ENCODE data around the gene CDC42BPG. TPM values are rescaled to one million over a fixed set of nuclear protein-coding genes. Genes with fewer than 3 reads are reported as not detected.

The CDC42BPG gene
- total RNA-seq, 1 donor from 2014 or later, result 13.0 TPM

- H3K4me1 ChIP-seq, result peaks cover 55% of the 10 kb centered on the region
- peak overlapping the region; percentile 99 for H3K27ac ChIP-seq
- peak overlapping the region; percentile 87 to 99 for H3K4me3 ChIP-seq
- H3K27me3 ChIP-seq, result no peaks in the 10 kb centered on the region
- intact Hi-C loops (cut with DNase I), result loop anchor here (5.0 kb wide), 1 partner anchor 35 kb away; the partner anchor contains the start of gene RASGRP2
- peak in 1 of 2 donors; percentile 94 for DNase-seq (ENCODE audit: extremely low spot score in 2 of 2)
- no peak for TF ChIP-seq POLR2A (IDR thresholded peaks at IDR 0.05)
- peak in 1 of 2 donors; percentile 53 for TF ChIP-seq POLR2AphosphoS5 (IDR thresholded peaks at IDR 0.05; ENCODE audit: insufficient read depth in 1 of 2, low read depth in 1 of 2)
- TF ChIP-seq, protein P1, sequence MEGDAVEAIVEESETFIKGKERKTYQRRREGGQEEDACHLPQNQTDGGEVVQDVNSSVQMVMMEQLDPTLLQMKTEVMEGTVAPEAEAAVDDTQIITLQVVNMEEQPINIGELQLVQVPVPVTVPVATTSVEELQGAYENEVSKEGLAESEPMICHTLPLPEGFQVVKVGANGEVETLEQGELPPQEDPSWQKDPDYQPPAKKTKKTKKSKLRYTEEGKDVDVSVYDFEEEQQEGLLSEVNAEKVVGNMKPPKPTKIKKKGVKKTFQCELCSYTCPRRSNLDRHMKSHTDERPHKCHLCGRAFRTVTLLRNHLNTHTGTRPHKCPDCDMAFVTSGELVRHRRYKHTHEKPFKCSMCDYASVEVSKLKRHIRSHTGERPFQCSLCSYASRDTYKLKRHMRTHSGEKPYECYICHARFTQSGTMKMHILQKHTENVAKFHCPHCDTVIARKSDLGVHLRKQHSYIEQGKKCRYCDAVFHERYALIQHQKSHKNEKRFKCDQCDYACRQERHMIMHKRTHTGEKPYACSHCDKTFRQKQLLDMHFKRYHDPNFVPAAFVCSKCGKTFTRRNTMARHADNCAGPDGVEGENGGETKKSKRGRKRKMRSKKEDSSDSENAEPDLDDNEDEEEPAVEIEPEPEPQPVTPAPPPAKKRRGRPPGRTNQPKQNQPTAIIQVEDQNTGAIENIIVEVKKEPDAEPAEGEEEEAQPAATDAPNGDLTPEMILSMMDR (IDR thresholded peaks at IDR 0.05), result no peak
- H3K36me3 ChIP-seq, result peaks cover 0 to 39% of the 10 kb centered on the region in 2 donors
- H3K9me3 ChIP-seq, result no peaks in the 10 kb centered on the region
Observed at GRCh38 chr11:64777449-64778222, 66.8 kb downstream of the CDC42BPG start.

DNA sequence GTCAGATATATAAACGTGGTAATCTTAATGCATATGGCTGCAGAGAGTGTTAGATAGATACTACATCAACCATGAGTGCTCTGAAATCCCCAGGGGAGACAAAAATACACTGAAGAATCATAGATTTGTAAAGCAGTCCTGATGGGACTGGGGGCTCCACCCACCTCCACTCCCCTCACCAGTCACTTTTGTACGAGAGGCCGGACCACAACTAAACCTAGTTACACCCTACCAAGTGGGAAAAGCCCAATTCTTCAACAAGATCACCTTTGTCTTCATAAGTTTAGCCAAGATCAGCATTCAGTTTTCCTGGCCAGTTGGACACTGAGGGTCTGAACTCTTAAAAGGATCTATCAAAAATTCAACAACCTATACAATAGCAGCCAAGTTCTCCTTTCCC is 67.6 kb downstream of the CDC42BPG start:
- Histone ChIP-seq H3K27ac (peak overlapping the region; percentile 78), H3K4me1 (peaks cover 63% of the 10 kb centered on the region), H3K4me3 (peak overlapping the region; percentile 87 to 99), H3K36me3 (peaks cover 0 to 47% of the 10 kb centered on the region in 2 donors), H3K27me3 (no peaks in the 10 kb centered on the region), H3K9me3 (no peaks in the 10 kb centered on the region)
- no peak for DNase-seq (ENCODE audit: extremely low spot score in 2 of 2)
- TF ChIP-seq POLR2AphosphoS5 (IDR thresholded peaks at IDR 0.05; ENCODE audit: insufficient read depth in 1 of 2, low read depth in 1 of 2) (no peak), POLR2A (IDR thresholded peaks at IDR 0.05) (no peak)
- TF ChIP-seq, protein P1 (IDR thresholded peaks at IDR 0.05), result no peak
- intact Hi-C loops (cut with DNase I), result loop anchor here (5.0 kb wide), 1 partner anchor 35 kb away; the partner anchor contains the start of gene RASGRP2

GRCh38 chr11:64776425-64776824 is 68.0 kb downstream of the CDC42BPG start:
- intact Hi-C loops (cut with DNase I), result loop anchor here (5.0 kb wide), 1 partner anchor 34 kb away; the partner anchor contains the start of gene RASGRP2
- TF ChIP-seq POLR2AphosphoS5 (IDR thresholded peaks at IDR 0.05; ENCODE audit: insufficient read depth in 1 of 2, low read depth in 1 of 2), result no peak
- TF ChIP-seq POLR2A (IDR thresholded peaks at IDR 0.05), result no peak
- TF ChIP-seq, protein P1 (IDR thresholded peaks at IDR 0.05), result no peak
- Histone ChIP-seq H3K4me3 (peak overlapping the region; percentile 87 to 99), H3K36me3 (peaks cover 0 to 50% of the 10 kb centered on the region in 2 donors), H3K27me3 (no peaks in the 10 kb centered on the region), H3K9me3 (no peaks in the 10 kb centered on the region), H3K27ac (no peak overlapping the region), H3K4me1 (peaks cover 66% of the 10 kb centered on the region)
- DNase-seq (ENCODE audit: extremely low spot score in 2 of 2), result no peak

DNA sequence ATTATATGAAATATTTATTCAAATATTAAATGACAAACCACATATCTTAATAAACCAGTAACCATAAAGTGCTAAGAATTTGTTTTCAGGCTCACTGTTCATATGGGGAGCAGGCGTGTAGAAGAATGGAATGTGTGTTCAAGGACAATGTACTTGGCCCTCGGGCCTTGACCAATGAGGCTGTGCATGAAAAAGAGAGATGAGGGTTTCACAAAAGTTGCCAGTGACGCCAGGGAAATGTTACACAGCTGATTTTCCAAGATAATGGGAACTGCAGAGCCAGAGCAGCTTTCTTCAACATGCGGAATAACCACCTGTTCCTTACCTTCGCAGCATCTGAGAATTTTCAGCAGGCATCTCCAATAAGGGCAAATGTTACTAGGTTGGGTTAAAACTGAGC is 70.3 kb downstream of the CDC42BPG start:
- H3K4me3 ChIP-seq, result no peak overlapping the region
- no peak for DNase-seq (ENCODE audit: extremely low spot score in 2 of 2)
- TF ChIP-seq POLR2A (IDR thresholded peaks at IDR 0.05) (no peak), POLR2AphosphoS5 (IDR thresholded peaks at IDR 0.05; ENCODE audit: insufficient read depth in 1 of 2, low read depth in 1 of 2) (no peak)
- TF ChIP-seq, protein P1 (IDR thresholded peaks at IDR 0.05), result no peak
- intact Hi-C loops (cut with DNase I), result no loop called here
- H3K27ac ChIP-seq, result no peak overlapping the region
- no peaks in the 10 kb centered on the region for H3K27me3 ChIP-seq
- no peaks in the 10 kb centered on the region for H3K9me3 ChIP-seq
- peaks cover 7 to 73% of the 10 kb centered on the region in 2 donors for H3K36me3 ChIP-seq
- H3K4me1 ChIP-seq, result peaks cover 58% of the 10 kb centered on the region

MicroRNAs within 50 kb of the gene (microRNA counts, 767-probe panel; counts per million panel counts)
- microRNA hsa-miR-192-5p, result 3,281 to 3,510 counts per million in 2 donors

Other genes starting within 250 kb of the CDC42BPG start
- gene NRXN2, start 121.5 kb downstream of the CDC42BPG start, total RNA-seq, result 16.9 TPM
- 27.5 TPM for gene RASGRP2, start 100.5 kb downstream of the CDC42BPG start, total RNA-seq
- 0.98 TPM for gene PYGM, start 84.7 kb downstream of the CDC42BPG start, total RNA-seq
- 278 TPM for gene SF1, start 66.1 kb downstream of the CDC42BPG start, total RNA-seq
- gene MAP4K2, start 41.4 kb downstream of the CDC42BPG start, total RNA-seq, result 20.6 TPM
- 27.0 TPM for gene MEN1, start 34.1 kb downstream of the CDC42BPG start, total RNA-seq
- gene EHD1, start 34.0 kb upstream of the CDC42BPG start, total RNA-seq, result 61.6 TPM
- gene ATG2A, start 72.6 kb upstream of the CDC42BPG start, total RNA-seq, result 27.0 TPM
- 16.9 TPM for gene PPP2R5B, start 80.0 kb upstream of the CDC42BPG start, total RNA-seq
- not detected for gene GPHA2, start 91.2 kb upstream of the CDC42BPG start, total RNA-seq
- not detected for gene MAJIN, start 127.5 kb upstream of the CDC42BPG start, total RNA-seq
- gene BATF2, start 152.3 kb upstream of the CDC42BPG start, total RNA-seq, result not detected
- 112 TPM for gene ARL2, start 169.5 kb upstream of the CDC42BPG start, total RNA-seq
- gene SNX15, start 182.8 kb upstream of the CDC42BPG start, total RNA-seq, result 24.1 TPM
- 11.8 TPM for gene SAC3D1, start 196.6 kb upstream of the CDC42BPG start, total RNA-seq
- 30.7 TPM for gene NAALADL1, start 213.9 kb upstream of the CDC42BPG start, total RNA-seq
- 3.7 TPM for gene CDCA5, start 239.4 kb upstream of the CDC42BPG start, total RNA-seq
- gene ZFPL1, start 239.6 kb upstream of the CDC42BPG start, total RNA-seq, result 50.8 TPM